NB4 (cell line): ENCODE measurements around the gene DENND1A.

Source experiments
- CTCF ChIP-seq: IDR thresholded peaks from one replicate; pipeline ENCODE4 v1.5.1; 2012; ENCODE audit warnings: low read depth, low read length
- MYC ChIP-seq: IDR thresholded peaks from 2 replicates; pipeline ENCODE4 v1.6.1; 2011; ENCODE audit warnings: low read depth, low read length
- POLR2A ChIP-seq: IDR thresholded peaks from 2 replicates; pipeline ENCODE4 v1.6.1; 2011; ENCODE audit warnings: mild to moderate bottlenecking; ENCODE audit not compliant: insufficient read length; ENCODE audit errors: extremely low read depth
- TF ChIP-seq, protein P1 (sequence below): IDR thresholded peaks from 2 replicates; pipeline ENCODE4 v1.6.1; 2011; ENCODE audit warnings: low read depth, low read length

- no peak for TF ChIP-seq CTCF
- no peak for TF ChIP-seq POLR2A
- TF ChIP-seq MYC, result no peak
- TF ChIP-seq, protein P1, sequence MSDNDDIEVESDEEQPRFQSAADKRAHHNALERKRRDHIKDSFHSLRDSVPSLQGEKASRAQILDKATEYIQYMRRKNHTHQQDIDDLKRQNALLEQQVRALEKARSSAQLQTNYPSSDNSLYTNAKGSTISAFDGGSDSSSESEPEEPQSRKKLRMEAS, result no peak
Measured at GRCh38 chr9:123925161-123925560, 4.8 kb downstream of the DENND1A start.
